Colon (tissue), 2 donors: ENCODE results near the gene RAB40A.
A peak's percentile ranks its signal among the peaks of the same experiment; 100 is the strongest.
"Not testable (repeated sequence)": the region's sequence is repeated elsewhere in the genome, so short reads cannot be mapped to it uniquely, and the experiment has no call there.

Source experiments
- FAIRE-seq: peaks from 2 replicates; lab custom pipeline; 2012; peaks lifted over from hg19 to GRCh38; lab: Jason Lieb, UNC
- donor health status: control.
- donor health status: control.

RAB40A gene

GRCh38 chrX:103520386-103520785 lies 1.1 kb upstream of the RAB40A start:
- no peak for FAIRE-seq

GRCh38 chrX:103518571-103518970 lies 718 bp downstream of the RAB40A start:
- no peak for FAIRE-seq

GRCh38 chrX:103517246-103517645 lies 2.0 kb downstream of the RAB40A start:
- no peak for FAIRE-seq

GRCh38 chrX:103513476-103514108 lies 5.7 kb downstream of the RAB40A start:
- FAIRE-seq: no peak

- no peak for FAIRE-seq
These were observed 6.2 kb downstream of the RAB40A start for GRCh38 chrX:103513067-103513466.

GRCh38 chrX:103510031-103510430 lies 9.3 kb downstream of the RAB40A start:
- FAIRE-seq: no peak

GRCh38 chrX:103503853-103504207 lies 15.5 kb downstream of the RAB40A start:
- no peak for FAIRE-seq

GRCh38 chrX:103503163-103503852 lies 16.0 kb downstream of the RAB40A start:
- FAIRE-seq: no peak

GRCh38 chrX:103498786-103499185 lies 20.5 kb downstream of the RAB40A start:
- FAIRE-seq: peak; percentile 18

GRCh38 chrX:103495786-103496185 lies 23.5 kb downstream of the RAB40A start:
- no peak for FAIRE-seq

- FAIRE-seq: not testable (repeated sequence)
These were observed 25.7 kb downstream of the RAB40A start for GRCh38 chrX:103493578-103493977.

GRCh38 chrX:103489733-103490132 lies 29.6 kb downstream of the RAB40A start:
- not testable (repeated sequence) for FAIRE-seq

- FAIRE-seq: peak; percentile 100
These were observed 30.5 kb downstream of the RAB40A start for GRCh38 chrX:103488794-103489193.

- FAIRE-seq: no peak
These were observed 31.0 kb downstream of the RAB40A start for GRCh38 chrX:103488332-103488731.

- FAIRE-seq: no peak
These were observed 35.6 kb downstream of the RAB40A start for GRCh38 chrX:103483720-103484119.

- no peak for FAIRE-seq
These were observed 38.8 kb downstream of the RAB40A start for GRCh38 chrX:103480526-103480925.

- no peak for FAIRE-seq
These were observed 41.8 kb downstream of the RAB40A start for GRCh38 chrX:103477496-103477895.

GRCh38 chrX:103475381-103475780 lies 43.9 kb downstream of the RAB40A start:
- FAIRE-seq: no peak

GRCh38 chrX:103469977-103470376 lies 49.3 kb downstream of the RAB40A start:
- not testable (repeated sequence) for FAIRE-seq

- FAIRE-seq: peak; percentile 47
These were observed 51.4 kb downstream of the RAB40A start for GRCh38 chrX:103467887-103468286.

GRCh38 chrX:103467156-103467555 lies 52.1 kb downstream of the RAB40A start:
- FAIRE-seq: peak; percentile 36

- no peak for FAIRE-seq
These were observed 54.5 kb downstream of the RAB40A start for GRCh38 chrX:103464774-103465117.

- FAIRE-seq: no peak
These were observed 55.1 kb downstream of the RAB40A start for GRCh38 chrX:103464072-103464773.
